Kidney (tissue), 14 donors: ENCODE results near the gene TET3. TPM values are rescaled to one million over a fixed set of nuclear protein-coding genes. Genes with fewer than 3 reads are reported as not detected.

Experiments
- DNase-seq, 5 donors: peaks; one replicate each; pipeline ENCODE4 v3.0.0-alpha.2; 2013 to 2020
- FAIRE-seq: peaks from 2 replicates; lab custom pipeline; 2012; peaks lifted over from hg19 to GRCh38; lab: Jason Lieb, UNC
- H3K27ac ChIP-seq, 2 donors: one replicate each; pipeline ENCODE4 v1.7.0; 2013; ENCODE audit warnings: low read depth in 2 of 2, low read length in 2 of 2, inconsistent platforms in 1 of 2
- H3K27me3 ChIP-seq: one replicate; pipeline ENCODE4 v1.7.1; 2013; ENCODE audit warnings: low read length, inconsistent platforms; ENCODE audit not compliant: control insufficient read depth, insufficient read depth
- H3K36me3 ChIP-seq, 3 donors: one replicate each; pipeline versions ENCODE4 v1.7.0 to v1.7.1; 2013; ENCODE audit warnings: low read length in 3 of 3, control low read depth in 1 of 3, inconsistent platforms in 1 of 3; ENCODE audit not compliant: insufficient read depth in 3 of 3, control insufficient read depth in 2 of 3
- H3K4me1 ChIP-seq, 3 donors: one replicate each; pipeline versions ENCODE4 v1.7.0 to v1.7.1; 2013; ENCODE audit warnings: low read length in 3 of 3, inconsistent platforms in 1 of 3, low read depth in 1 of 3; ENCODE audit not compliant: control insufficient read depth in 2 of 3, insufficient read depth in 2 of 3
- H3K4me3 ChIP-seq, 3 donors: one replicate each; pipeline versions ENCODE4 v1.7.0 to v1.8.1; 2013; ENCODE audit warnings: low read length in 3 of 3, control low read depth in 1 of 3, inconsistent platforms in 1 of 3
- H3K9ac ChIP-seq, 3 donors: one replicate each; pipeline versions ENCODE4 v1.7.0 to v1.7.1; 2013; ENCODE audit warnings: low read length in 3 of 3, control low read depth in 1 of 3, inconsistent platforms in 1 of 3
- H3K9me3 ChIP-seq, 3 donors: one replicate each; pipeline versions ENCODE4 v1.7.0 to v1.7.1; 2013; ENCODE audit warnings: low read length in 3 of 3, control low read depth in 1 of 3, inconsistent platforms in 1 of 3; ENCODE audit not compliant: control insufficient read depth in 2 of 3, insufficient read depth in 1 of 3
- intact Hi-C: fragments of 100-400 bp; cut with DNase I; formaldehyde crosslinking; loops from one replicate; pipeline ENCODE4 v1.11.1; 2022
- polyA plus RNA-seq: library from polyadenylated mRNA; stranded (reverse); fragments of 350-450 nt; fragmentation: Illumina TruSeq; extraction: RNeasy Lipid Tissue Mini Kit (QIAGEN cat#74804); gene quantifications from one replicate; pipeline ENCODE4 v1.2.3, GENCODE V29; 2014; ENCODE audit warnings: low read depth, low replicate concordance; ENCODE audit not compliant: insufficient read depth
- total RNA-seq: library from RNA; stranded (reverse); fragmentation: NEBNext Ultra II Directional; extraction: Animal tissue kit (Norgen Biotek cat#: 25700); gene quantifications from one replicate; pipeline ENCODE4 v1.2.1, GENCODE V29; 2021
- TF ChIP-seq, protein P1 (sequence below): IDR thresholded peaks from 3 replicates; pipeline ENCODE4 v1.5.1; 2012; ENCODE audit warnings: mild to moderate bottlenecking, moderate library complexity, borderline replicate concordance; ENCODE audit not compliant: insufficient read depth; ENCODE audit errors: extremely low read depth
- donor health status: control.
- donor health status: control.
- donor health status: control.
- donor health status: control.
- donor health status: control.
- donor health status: DM: yes; HTN: yes; CAD: no.
- donor health status: Normal renal cell carcinoma (clear cell type).

The TET3 gene
- total and polyA plus RNA-seq, 2 donors from 2014 or later, result 0.52 to 13.1 TPM

GRCh38 chr2:73987109-73987947 is 2.6 kb downstream of the TET3 start:
- Histone ChIP-seq H3K4me1 (peaks cover 0 to 35% (median 9%) of the 10 kb centered on the region in 3 donors), H3K27ac (no peak overlapping the region), H3K9ac (peak overlapping the region in 1 of 3 donors; percentile 14), H3K27me3 (no peaks in the 10 kb centered on the region), H3K4me3 (peak overlapping the region; percentile 32 to 50 (median 33)), H3K9me3 (no peaks in the 10 kb centered on the region), H3K36me3 (peaks cover 0 to 4% (median 0%) of the 10 kb centered on the region in 3 donors)
- FAIRE-seq, result no peak
- TF ChIP-seq, protein P1, sequence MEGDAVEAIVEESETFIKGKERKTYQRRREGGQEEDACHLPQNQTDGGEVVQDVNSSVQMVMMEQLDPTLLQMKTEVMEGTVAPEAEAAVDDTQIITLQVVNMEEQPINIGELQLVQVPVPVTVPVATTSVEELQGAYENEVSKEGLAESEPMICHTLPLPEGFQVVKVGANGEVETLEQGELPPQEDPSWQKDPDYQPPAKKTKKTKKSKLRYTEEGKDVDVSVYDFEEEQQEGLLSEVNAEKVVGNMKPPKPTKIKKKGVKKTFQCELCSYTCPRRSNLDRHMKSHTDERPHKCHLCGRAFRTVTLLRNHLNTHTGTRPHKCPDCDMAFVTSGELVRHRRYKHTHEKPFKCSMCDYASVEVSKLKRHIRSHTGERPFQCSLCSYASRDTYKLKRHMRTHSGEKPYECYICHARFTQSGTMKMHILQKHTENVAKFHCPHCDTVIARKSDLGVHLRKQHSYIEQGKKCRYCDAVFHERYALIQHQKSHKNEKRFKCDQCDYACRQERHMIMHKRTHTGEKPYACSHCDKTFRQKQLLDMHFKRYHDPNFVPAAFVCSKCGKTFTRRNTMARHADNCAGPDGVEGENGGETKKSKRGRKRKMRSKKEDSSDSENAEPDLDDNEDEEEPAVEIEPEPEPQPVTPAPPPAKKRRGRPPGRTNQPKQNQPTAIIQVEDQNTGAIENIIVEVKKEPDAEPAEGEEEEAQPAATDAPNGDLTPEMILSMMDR, result peak; percentile 28
- intact Hi-C loops, result no loop called here
- DNase-seq, result peak; percentile 57 to 81 (median 75)

DNA sequence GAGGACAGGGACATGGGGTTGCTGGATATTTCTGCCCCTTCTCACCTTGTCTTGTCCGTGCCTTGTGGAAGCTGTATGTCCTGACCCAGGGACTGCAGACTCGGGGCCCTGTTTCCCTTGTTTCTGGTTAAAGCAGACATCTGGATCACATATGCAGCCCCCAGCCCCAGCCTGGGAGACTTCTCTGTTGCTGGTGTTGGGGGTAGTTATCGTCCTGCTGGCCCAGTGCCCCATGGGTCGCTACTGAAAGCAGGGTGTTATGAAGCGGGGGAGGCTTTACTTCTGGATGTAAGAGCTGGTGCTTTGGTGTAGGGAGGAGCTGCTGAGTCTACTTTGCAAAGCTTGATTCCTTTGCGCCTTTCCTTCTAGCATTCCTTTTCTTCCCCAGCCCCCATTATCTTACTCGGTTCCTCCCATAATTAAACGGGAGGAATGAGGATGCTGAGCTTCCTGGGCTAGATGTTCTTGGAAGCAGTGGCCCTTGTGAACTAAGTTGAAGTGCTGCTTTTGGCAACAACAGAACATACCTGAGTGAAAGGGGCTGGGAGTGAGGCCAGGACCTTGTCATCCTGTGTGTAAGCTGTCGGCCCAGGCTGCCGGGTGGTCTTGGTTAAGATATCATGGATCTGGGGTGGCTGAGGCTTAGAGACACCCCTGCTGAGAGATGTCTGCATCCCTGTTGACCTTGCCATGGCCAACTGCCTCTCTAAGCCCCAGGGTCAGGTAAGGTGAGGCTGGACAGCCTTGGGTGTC is 3.4 kb downstream of the TET3 start:
- TF ChIP-seq, protein P1, result no peak
- H3K4me3 ChIP-seq, result peak overlapping the region; percentile 19 to 50 (median 31)
- peaks cover 0 to 32% (median 9%) of the 10 kb centered on the region in 3 donors for H3K4me1 ChIP-seq
- DNase-seq, result peak in 1 of 5 donors; percentile 46
- no peaks in the 10 kb centered on the region for H3K9me3 ChIP-seq
- intact Hi-C loops, result no loop called here
- H3K27ac ChIP-seq, result no peak overlapping the region
- no peak for FAIRE-seq
- no peaks in the 10 kb centered on the region for H3K27me3 ChIP-seq
- peaks cover 0 to 4% (median 0%) of the 10 kb centered on the region in 3 donors for H3K36me3 ChIP-seq
- H3K9ac ChIP-seq, result peak overlapping the region in 1 of 3 donors; percentile 22

- H3K4me3 ChIP-seq, result no peak overlapping the region
- DNase-seq (no peak), FAIRE-seq (no peak)
- H3K9ac ChIP-seq, result no peak overlapping the region
- H3K9me3 ChIP-seq, result no peaks in the 10 kb centered on the region
- H3K27ac ChIP-seq, result no peak overlapping the region
- H3K4me1 ChIP-seq, result peaks cover 0 to 24% (median 9%) of the 10 kb centered on the region in 3 donors
- TF ChIP-seq, protein P1, result no peak
- peaks cover 0 to 4% (median 0%) of the 10 kb centered on the region in 3 donors for H3K36me3 ChIP-seq
- intact Hi-C loops, result no loop called here
- no peaks in the 10 kb centered on the region for H3K27me3 ChIP-seq
These were observed 5.3 kb downstream of the TET3 start for GRCh38 chr2:73989972-73990371.
